Fibroblast of upper back skin (primary cell): ENCODE data around the gene BICD1.
"Not testable (repeated sequence)": the region's sequence is repeated elsewhere in the genome, so short reads cannot be mapped to it uniquely, and the experiment has no call there.

Source experiments
- DNase-seq: peaks from one replicate; pipeline ENCODE4 v3.0.0-alpha.2; 2013

Gene BICD1

DNA sequence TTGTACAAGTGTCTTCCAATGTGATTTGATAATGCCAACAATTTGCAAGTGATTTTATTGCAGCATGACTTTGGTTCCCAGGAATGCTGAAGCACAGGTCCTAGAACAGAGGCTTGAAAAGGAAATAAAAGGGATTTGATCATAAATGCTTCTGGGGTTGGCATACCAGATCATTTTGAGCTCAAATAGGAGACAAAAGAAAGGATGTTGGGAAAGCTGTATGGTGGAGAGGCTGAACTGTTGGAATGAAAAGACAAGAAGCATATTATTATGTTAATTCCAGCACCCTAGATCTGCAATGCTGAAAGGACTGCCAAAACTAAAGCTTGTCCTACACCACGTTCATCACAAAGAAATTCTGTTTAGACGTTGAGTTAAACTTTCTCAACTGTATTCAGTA lies 143.1 kb downstream of the BICD1 start:
- no peak for DNase-seq

DNA sequence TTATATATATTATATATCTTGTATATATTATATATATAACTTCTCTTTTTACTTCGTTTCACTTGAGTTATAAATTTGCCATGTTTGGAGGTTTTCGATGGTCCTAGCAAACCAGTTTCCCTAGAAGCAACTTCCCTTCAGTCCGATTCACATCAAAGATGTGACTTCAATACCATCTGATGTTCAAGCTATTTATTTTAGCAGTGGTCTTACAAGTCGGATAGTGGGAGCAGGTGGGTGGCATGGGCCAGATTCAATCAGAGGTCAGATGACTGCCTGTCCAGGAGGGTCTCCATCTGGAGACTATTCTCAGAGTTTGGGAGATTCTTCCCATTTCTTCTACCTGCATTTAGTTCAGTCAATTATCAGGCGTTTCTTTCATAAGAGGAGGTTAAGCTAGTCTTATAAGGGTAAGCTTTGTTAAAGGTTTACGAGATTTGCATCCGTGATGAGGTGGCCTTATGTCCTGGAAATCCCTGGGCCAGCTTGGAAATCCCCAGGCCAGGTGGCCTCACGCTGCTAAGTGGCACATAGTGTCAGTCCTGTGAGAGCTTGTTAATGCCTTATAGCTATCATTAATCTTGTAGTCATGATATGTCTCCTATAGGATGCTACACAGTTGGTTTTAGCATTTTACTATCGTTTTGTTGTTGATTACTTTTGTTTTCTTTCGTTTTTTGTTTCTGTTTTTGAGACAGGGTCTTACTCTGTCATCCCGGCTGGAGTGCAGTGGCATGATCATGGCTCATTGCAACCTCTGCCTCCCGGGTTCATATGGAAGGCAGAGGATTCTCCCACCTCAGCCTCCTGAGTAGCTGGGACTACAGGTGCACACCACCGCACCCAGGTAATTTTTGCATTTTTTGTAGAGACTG lies 145.8 kb downstream of the BICD1 start:
- no peak for DNase-seq

DNA sequence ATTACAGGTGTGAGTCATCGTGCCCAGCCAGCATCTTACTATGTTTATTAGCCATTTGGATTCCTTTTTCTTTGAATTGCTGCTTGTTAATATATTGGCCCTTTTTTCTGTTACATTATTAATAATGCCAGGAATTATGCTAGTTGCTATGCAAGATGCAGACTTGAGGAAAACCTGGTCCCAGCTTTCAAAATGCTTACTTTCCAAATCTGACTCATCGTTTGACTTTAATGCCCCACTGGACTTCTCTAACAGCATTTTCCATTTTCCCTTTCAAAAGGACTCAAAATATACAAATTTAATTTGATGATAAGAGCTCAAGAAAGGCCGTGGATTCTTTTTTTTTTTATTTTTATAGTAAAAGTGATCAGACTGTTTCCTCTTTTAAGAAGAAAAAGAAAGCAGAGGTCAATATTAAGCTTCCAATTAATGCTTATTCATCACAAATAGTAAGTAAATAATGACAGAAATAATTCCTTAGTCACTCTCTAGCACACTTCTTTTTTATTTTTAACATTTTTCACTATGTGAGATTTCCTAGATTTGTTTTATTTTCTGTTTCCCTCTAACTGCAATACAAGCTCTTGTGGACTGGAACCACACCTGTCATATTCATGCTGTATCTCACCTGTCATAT lies 146.6 kb downstream of the BICD1 start:
- DNase-seq: no peak

DNA sequence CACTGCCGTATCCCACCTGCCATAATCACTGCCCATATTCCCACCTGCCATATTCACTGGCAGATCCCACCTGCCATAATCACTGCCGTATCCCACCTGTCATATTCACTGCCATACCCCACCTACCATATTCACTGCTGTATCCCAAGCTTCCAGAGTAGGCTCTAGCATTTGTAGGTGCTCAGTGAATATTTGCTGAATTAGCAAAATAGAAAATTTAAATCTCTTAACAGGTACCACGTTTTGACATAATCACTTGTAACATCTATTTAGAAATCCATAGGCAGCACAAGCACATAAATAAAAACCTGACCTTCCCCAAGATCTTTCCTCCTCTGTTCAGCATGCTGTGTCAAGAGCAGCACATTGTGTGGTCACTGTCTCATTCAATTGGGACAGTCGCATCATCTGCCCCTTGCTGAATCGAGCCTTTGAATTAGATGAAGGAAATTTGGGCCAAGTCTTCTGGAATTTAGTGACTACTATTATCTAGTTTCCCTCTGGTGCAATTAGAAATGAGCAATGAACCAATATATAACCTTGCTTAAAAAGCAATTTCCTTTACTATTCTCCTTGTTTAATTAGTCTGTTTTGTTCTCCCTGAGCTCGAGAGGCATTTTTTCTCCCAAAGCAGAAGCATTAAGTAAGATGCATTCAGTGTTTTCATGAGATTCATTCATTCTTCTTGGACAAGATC lies 147.8 kb downstream of the BICD1 start:
- DNase-seq: no peak

DNA sequence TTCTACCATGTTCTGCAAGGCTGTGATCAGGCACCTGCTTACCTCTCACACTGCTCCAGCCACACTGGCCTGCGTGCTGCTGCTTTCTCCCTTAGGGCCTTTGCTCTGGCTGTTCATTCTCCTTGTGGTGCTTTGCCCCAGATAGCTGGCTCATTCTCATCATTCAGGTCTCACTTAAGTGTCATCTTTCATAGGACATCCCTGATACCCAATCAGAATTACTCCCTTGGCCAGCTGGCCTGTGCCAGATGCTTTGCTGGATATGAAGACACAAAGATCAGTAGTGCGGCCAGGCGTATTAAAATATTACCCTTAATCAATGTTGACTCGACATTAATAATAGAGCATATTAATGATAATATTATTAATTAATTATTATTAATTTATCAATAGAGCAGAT lies 148.9 kb downstream of the BICD1 start:
- DNase-seq: no peak

DNA sequence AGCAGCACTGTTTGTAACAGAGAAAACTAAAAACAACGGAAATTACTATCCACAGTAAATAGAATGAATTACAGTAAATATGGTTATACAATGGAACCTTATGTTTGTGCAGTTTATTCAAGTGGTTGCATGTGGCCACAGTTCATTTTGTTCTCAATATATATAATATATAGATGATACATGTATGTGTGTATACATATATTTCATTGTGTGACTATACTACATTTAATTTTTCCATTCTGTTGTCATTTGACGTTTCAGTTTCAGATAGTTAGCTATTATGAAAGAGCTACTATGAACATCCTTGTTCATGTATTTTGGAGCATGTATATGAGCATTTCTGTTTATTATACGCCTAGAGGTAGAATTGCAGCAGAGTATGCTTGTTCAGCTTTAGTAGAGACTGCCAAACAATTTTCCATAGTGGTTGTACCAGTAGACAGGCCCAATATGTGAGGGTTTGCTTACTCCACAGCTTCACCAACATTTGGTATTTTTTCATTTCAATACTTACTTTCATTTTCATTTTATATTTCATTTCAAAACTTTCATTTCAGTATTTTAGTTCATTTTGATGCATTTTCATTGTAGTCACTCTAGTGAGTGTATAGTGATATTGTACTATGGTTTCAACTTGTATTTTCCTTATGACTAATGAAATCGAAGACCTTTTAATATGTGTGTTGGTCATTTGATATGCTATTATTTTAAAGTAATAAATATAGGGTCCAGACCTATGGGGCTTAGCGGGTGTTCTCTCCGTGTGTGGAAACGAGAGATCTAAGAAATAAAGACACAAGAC lies 151.2 kb downstream of the BICD1 start:
- DNase-seq: no peak

DNA sequence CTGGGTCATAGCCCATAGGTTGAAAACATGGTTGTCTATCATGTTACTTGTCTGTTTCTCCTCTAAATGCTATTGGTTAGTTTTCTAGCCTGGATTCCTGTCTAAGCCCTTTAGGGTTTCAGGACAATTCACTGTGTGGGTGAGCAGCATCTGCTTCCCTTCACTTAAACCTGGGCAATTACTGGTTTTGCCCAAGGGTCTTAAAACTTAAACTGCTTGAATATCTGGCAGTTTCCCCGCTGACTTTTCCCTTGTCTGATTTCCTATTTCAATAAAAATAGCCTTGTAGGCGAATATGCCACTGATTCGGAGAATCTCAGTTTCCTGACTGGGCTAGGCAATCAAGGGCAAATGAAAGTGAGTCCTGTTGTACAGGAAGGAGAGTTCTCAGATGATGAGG lies 154.0 kb downstream of the BICD1 start:
- DNase-seq: no peak

DNA sequence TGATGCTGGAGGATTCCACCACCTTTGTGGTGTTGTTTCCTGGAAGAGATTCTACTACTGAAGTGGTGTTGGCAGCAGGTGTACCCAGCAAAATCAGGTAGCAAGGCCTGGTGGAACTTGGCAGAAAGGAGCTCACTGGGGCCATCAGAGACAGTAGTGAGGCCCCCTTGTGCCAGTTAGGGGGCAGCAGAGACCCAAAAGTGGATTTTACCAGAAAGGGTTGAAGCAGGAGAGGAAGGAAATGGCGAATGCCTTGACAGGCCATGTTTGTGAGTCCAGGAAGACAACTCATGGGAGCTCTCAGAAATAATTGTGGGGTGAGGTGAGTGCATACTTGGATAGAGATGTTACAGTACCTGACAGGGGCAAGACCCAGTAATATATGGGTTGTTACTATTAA lies 155.0 kb downstream of the BICD1 start:
- no peak for DNase-seq

DNA sequence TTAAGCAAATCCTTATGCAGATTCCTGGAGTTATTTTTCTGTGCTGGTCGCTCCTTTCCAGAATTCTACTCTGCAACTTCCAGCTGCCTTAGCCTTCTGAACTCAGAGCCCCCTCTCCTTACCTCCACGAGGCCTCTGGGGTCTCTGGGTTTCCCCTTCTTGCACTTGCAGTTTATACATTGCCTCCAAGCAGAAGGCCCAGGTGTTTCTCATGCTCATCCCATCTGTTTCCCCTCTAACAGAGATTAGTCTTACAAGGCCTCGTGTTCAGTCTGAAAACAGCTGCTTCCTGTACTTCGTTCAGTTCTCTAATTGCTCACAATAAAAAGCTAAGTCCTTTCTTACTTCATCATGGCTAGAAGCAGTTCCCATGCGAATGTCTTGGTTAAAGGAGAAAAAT lies 158.3 kb downstream of the BICD1 start:
- peak; percentile 51 for DNase-seq

DNA sequence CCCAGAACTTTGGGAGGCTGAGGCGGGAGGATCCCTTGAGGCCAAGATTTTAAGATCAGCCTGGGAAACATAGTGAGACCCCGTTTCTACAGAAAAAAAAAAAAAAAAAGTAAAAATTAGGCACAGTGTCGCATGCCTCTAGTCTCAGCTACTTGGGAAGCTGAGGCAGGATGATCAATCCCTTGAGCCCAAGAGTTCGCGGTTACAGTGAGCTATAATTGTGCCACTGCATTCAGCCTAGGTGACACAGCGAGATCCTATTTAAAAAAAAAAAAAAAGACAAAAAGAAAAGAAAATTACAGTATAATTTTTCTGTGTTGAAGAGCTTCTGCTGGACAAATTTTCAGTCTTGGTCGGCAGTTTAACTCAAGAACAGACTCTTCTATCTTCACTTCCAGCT lies 158.8 kb downstream of the BICD1 start:
- DNase-seq: no peak

DNA sequence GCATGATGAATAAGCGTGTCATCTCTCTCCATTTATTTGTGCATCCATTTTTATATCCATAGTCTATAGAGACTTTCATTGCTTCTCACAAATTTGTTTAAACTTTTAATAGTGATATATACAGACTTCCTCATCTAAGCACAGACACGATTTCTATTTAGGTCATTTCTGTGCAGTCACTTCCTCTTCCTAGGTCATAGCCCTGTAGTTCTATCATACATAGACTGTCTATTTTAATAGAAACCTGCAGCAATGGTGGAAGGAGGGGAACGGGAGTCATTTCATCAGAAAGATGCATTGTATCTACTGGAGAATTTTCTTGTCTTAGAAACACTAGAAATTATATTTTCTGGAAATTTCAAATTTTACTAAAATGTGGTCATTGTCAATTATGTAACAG lies 159.3 kb downstream of the BICD1 start:
- no peak for DNase-seq

DNA sequence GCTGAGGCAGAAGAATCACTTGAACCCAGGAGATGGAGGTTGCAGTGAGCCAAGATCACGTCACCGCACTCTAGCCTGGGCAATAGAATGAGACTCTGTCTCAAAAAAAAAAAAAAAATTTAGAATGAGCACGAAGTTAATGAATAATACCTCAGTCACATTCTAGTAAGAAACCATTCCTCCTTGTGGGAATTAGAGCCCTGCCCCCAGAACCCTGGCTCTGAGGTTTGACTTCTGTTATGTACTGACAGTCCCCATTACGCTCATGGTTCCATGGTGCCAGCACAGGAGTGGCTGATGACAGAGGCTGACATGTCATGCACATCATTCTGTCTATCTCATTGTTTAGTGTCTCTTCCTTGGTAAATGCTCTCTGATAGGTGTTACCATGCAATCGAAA lies 160.1 kb downstream of the BICD1 start:
- DNase-seq: no peak

DNA sequence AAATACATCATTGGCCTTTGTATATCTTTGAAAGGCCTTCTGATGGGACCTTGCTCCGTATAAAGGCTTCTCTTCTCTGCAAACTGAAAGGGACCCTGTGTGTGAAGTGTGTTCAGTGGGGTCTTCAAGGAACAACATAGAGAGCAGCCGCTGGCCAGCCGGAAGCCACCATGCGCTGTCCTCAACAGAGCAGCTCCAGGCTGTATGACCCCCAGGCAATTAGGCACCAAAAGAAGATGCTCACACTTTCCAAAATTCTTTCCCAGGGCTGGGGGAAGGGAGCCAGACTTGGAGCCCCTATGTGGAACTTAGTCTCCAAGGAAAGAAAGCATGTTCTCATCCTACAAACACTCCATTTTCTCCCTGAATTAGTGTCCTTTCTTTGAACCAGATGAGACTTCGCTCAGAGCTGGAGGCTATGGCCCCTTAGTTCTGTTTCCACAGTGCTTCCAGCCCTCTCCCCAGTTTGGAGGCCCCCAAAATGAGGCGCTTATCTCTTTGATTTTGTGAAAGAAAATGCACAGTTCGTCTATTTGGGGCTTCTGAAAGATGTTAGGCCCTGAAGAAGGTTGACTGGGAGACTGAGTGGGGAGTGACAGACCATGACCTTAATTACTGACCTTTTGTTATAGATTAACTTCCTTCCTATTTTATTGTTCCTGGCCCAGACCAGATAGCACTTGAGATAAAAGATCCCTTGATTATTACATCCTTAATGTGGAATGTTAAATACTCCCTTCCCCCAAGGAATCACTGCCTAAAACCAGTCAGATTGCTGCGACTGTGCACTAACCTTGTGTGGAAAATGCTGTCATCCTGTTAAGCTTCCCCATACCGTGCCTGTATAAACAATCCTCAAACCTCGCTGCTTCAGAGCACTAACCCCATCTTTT lies 164.4 kb downstream of the BICD1 start:
- peak; percentile 50 for DNase-seq

DNA sequence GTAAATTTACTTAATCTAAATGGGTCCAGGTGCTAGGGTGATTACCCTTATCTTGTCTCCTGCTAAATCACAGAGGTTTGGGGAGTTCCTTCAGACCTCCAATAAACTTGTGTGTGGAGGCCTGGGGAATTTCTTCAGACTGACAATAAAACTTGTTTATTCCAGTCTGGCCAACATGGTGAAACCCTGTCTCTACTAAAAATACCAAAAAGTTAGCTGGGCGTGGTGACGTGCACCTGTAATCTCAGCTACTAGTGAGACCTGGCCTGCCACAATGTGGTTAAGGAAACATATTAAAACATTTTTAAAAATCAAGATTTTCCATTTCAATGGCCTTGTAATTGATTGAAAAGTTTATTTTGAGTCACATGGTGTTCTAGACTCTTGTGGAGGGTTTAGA lies 165.8 kb downstream of the BICD1 start:
- no peak for DNase-seq

DNA sequence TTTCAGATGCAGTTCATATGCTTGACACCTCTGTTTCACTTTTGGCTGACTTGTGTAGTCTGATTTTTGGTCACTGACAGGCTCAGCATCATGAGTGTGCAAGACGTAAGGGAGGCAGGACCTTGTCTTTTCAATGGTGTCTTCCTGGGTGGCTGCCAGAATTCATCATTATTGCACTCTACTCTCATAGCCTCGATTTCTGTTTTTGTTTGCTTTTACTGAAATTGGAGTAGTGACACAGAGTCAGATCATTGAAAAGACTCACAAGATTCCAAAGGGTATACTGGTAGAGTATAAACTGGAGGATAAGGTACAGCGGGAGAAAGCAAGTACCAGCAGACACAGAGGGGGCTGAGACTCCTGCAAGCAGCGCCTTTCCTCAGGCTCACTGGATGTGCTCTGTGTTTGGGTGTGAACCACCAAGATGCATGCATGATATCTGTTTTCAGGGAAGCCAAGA lies 166.4 kb downstream of the BICD1 start:
- no peak for DNase-seq

DNA sequence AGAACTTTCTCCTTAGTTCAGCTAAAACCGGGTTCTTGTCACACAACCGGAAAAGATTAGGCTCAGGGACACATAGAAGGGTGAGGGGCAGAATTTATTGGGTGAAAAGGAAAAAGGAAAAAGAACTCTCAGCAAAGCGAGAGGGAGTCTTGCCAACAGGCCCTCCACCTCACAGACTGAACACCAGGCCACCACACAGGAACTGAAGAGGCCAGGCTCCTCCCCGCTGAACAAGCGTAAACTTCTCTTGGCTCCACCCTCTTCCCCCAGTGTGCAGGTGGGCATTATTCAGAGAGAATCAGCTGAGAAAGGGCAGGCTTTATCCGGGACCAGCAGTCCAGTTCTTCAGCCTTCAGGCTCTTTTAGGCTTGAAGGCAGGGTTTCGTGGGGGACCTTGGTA lies 167.1 kb downstream of the BICD1 start:
- no peak for DNase-seq

DNA sequence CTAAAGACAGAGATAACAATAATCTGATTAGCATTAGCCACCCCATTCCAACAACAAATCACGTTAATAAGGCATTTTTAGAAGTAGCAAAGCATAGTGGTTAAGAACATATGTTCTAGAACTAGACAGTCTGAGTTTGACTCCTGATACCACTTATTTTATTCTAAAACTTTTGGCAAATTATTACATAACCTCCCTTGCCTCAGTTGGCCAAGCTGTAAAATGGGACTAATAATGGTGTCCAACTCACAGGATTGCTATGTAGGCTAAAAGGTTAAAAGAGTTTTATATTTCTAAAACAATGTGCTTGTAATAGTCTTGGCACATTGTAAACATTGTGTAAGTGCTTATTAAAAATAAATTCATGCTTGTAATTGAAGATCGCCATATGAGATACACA lies 168.0 kb downstream of the BICD1 start:
- DNase-seq: no peak

DNA sequence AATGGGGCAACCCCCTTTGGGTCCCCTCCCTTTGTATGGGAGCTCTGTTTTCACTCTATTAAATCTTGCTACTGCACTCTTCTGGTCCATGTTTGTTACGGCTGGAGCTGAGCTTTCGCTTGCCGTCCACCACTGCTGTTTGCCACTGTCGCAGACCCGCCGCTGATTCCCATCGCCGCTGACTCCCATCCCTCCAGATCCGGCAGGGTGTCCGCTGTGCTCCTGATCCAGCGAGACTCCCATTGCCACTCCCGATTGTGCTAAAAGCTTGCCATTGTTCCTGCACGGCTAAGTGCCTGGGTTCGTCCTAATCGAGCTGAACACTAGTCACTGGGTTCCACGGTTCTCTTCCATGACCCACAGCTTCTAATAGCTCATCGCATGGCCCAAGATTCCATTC lies 168.9 kb downstream of the BICD1 start:
- DNase-seq: not testable (repeated sequence)

DNA sequence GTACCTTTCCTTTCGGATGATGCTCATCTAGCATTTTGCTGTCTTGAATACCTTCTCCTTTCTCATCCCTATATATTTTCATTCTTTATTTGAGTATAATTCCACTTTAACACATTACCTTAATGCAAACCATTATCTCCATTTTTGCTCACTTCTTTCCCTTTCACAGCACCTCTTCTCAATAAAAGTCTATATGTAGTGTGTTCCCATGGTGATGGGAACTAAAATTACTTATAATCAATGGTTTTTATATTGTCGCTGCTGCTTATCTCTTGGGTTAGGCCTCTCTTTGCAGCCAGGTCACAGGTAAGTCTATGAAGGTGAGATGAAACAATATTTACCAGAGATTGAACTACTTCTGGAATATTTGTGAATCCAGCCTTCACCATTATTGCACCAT lies 171.1 kb downstream of the BICD1 start:
- no peak for DNase-seq

DNA sequence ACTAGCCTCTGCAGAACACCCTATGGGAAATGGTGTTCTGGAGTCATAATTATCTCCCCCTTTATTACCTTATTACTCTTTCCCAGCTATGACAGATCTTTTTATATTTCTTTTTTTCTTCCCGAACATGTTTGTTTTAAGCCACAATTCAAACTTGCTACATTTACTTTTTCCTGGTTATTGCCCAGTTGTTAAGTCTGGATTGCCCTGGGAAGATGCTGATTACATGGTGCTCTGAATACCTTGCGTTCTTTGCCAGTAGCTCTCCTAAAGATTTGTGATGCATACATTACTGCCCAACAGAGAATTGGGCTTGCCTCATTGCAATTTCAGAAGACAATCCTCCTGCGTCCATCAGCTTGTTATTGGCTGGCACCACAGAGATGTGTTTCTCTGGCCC lies 174.5 kb downstream of the BICD1 start:
- DNase-seq: no peak

DNA sequence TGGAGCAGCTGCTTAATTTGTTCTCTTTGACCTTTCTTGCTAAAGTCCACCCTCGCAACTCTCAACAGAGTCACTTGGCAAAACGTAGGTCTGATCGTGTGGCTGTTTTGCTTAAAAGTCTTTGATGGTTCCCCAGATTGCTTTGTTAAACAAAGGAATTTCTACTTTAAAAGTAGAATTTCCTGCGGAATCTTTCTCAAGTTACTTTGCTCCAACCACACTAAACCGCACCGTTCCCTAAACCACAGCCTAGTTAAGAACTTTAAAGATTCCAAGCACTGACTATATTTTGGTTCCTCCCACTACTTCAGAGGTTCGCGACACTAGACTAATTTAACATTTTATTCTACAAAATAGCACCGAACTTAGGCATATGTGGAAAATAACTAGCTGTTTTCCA lies 177.9 kb downstream of the BICD1 start:
- DNase-seq: no peak

DNA sequence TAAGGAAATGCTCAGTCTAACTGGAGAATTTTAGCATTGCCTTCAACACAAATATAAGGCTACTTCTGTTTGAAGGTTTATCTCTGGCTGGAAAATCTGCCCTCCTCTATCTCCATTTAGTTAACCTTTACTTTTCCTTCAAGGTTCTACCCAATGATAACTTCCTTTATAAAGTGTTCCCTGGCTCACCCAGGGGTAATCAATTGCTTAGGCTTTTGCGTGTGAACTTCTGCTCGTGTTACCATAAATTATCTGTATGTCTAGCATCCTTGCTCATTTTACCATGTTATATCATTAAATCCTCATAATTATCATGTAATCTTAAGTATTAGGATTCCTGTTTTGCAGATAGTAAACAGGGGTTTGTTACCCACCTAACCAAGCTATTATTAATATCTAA lies 178.4 kb downstream of the BICD1 start:
- DNase-seq: no peak
